ENCODE results near the gene GATD1.

DNA sequence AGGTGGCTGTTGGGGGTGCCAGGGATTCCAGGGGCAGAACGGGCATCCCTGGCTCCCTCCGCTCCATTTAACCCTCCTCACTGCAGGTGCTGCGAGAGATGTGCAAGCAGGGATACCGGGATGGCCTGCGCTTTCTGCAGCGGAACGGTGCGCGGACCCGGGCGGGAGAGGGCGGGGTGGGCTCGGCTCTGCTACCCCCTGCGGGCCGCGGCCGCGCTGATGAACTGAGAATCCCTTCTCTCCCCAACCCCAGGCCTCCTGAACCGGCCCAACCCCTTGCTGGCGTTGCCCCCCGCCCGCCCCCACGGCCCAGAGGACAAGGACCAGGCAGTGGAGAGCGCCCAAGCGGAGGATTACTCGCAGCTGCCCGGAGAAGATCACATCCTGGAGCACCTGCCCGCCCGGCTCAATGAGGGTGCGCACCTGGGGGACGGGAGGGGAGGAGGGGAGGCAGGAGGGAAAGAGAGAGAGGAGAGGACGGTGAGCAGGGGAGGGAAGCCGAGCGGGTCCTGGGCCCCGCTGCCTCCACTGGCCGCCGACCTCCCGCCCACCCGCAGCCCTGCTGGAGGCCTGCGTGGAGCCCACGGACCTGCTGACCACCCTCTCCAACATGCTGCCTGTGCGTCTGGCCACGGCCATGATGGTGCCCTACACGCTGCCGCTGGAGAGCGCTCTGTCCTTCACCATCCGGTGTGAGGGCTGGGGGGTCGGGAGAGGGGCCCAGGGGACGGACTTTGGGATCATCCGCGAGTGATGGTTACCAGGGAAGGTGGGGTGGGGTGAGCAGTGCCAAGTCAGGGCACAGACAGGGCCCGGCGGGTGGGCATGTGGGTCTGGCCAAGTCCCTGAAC, 46.4 kb upstream of the GATD1 start:
- TF ChIP-seq CTCF (IDR thresholded peaks at IDR 0.05) (no peak), POLR2A (IDR thresholded peaks at IDR 0.05) (no peak)
